GM23338 (cell line): Measurements from ENCODE around the gene NDUFA13. TPM values are rescaled to one million over a fixed set of nuclear protein-coding genes. Genes with fewer than 3 reads are reported as not detected.

Experiments
- ATAC-seq: fragments of 200-7000 bp; cut with Tn5 transposase; 3 replicates; pipeline ENCODE4 v1.9.1; 2020
- DNase-seq: peaks from one replicate; pipeline ENCODE4 v3.0.0-alpha.2; 2015; ENCODE audit warnings: low spot score
- H2AFZ ChIP-seq: fragments of 200-600 bp; sonication (generic); 2 replicates; pipeline ENCODE4 v1.8.0; 2016; ENCODE audit warnings: antibody characterized with exemption, mild to moderate bottlenecking, moderate library complexity
- H3F3A ChIP-seq: fragments of 200-600 bp; sonication (generic); replicated peaks from 2 replicates; pipeline ENCODE4 v1.8.0; 2017; ENCODE audit warnings: antibody characterized with exemption, mixed run types, low read depth
- H3K27ac ChIP-seq: fragments of 200-600 bp; sonication (generic); 2 replicates; pipeline ENCODE4 v1.6.1; 2016; ENCODE audit warnings: low read depth
- H3K27me3 ChIP-seq: fragments of 200-600 bp; sonication (generic); 2 replicates; pipeline ENCODE4 v1.8.0; 2016; ENCODE audit warnings: mild to moderate bottlenecking, mixed run types, moderate library complexity; ENCODE audit not compliant: insufficient read depth
- H3K36me3 ChIP-seq: fragments of 200-600 bp; sonication (generic); 2 replicates; pipeline ENCODE4 v1.8.0; 2016; ENCODE audit warnings: mild to moderate bottlenecking; ENCODE audit not compliant: insufficient read depth
- H3K4me1 ChIP-seq: fragments of 200-600 bp; sonication (generic); 2 replicates; pipeline ENCODE4 v1.8.0; 2016; ENCODE audit warnings: mild to moderate bottlenecking, moderate library complexity; ENCODE audit not compliant: insufficient read depth
- H3K4me2 ChIP-seq: fragments of 200-600 bp; sonication (generic); 2 replicates; pipeline ENCODE4 v1.7.1; 2017; ENCODE audit warnings: mixed run types
- H3K4me3 ChIP-seq: fragments of 200-600 bp; sonication (generic); 2 replicates; pipeline ENCODE4 v1.6.1; 2016; ENCODE audit warnings: mixed run types
- H3K79me2 ChIP-seq: fragments of 200-600 bp; sonication (generic); replicated peaks from 2 replicates; pipeline ENCODE4 v1.8.0; 2017; ENCODE audit warnings: mild to moderate bottlenecking; ENCODE audit not compliant: insufficient read depth
- H3K9me2 ChIP-seq: fragments of 200-600 bp; sonication (generic); 2 replicates; pipeline ENCODE4 v1.8.0; 2017; ENCODE audit not compliant: insufficient read depth
- H4K20me1 ChIP-seq: fragments of 200-600 bp; sonication (generic); replicated peaks from 2 replicates; pipeline ENCODE4 v1.8.0; 2017; ENCODE audit warnings: mild to moderate bottlenecking; ENCODE audit not compliant: insufficient read depth
- H3K27ac Mint-ChIP-seq: 2 replicates; pipeline ENCODE4 v1.8.0; 2020; ENCODE audit warnings: inconsistent platforms, mild to moderate bottlenecking, moderate library complexity, mixed read lengths
- H3K27me3 Mint-ChIP-seq: 3 replicates; pipeline ENCODE4 v1.8.0; 2022; ENCODE audit warnings: low read depth, mild to moderate bottlenecking, moderate library complexity, mixed read lengths, inconsistent platforms; ENCODE audit not compliant: insufficient read depth, poor library complexity
- H3K36me3 Mint-ChIP-seq: 3 replicates; pipeline ENCODE4 v1.8.0; 2021; ENCODE audit warnings: low read depth, mild to moderate bottlenecking, inconsistent platforms, moderate library complexity, mixed read lengths
- H3K4me1 Mint-ChIP-seq: 3 replicates; pipeline ENCODE4 v1.8.0; 2020; ENCODE audit warnings: mild to moderate bottlenecking, inconsistent platforms, mixed read lengths
- H3K4me3 Mint-ChIP-seq: 3 replicates; pipeline ENCODE4 v1.8.0; 2021; ENCODE audit warnings: moderate library complexity, mild to moderate bottlenecking, inconsistent platforms, mixed read lengths
- H3K9me3 Mint-ChIP-seq: 3 replicates; pipeline ENCODE4 v1.8.0; 2020; ENCODE audit warnings: moderate library complexity, mild to moderate bottlenecking, inconsistent platforms, mixed read lengths
- CTCF ChIP-seq, 2 experiments: fragments of 200-600 bp in 1 of 2; sonication (generic) in 1 of 2; conservative IDR thresholded peaks; 2 replicates each; pipeline versions ENCODE4 v1.5.1 to v1.6.1; 2016 to 2017; ENCODE audit warnings: antibody characterized with exemption in 2 of 2, low read depth in 2 of 2, mild to moderate bottlenecking in 2 of 2, moderate library complexity in 1 of 2
- ETS1 ChIP-seq: IDR thresholded peaks from 2 replicates; pipeline ENCODE4 v1.6.1; 2016; ENCODE audit warnings: antibody characterized with exemption
- EZH2 ChIP-seq: fragments of 200-600 bp; sonication (generic); IDR thresholded peaks from one replicate; pipeline ENCODE4 v1.8.0; 2017; ENCODE audit warnings: antibody characterized with exemption, mild to moderate bottlenecking, low read depth; ENCODE audit not compliant: unreplicated experiment
- JUNB ChIP-seq: IDR thresholded peaks from one replicate; pipeline ENCODE4 v1.6.1; 2016; ENCODE audit warnings: antibody characterized with exemption; ENCODE audit not compliant: unreplicated experiment
- POLR2AphosphoS5 ChIP-seq: IDR thresholded peaks from 2 replicates; pipeline ENCODE4 v1.6.1; 2016; ENCODE audit warnings: antibody characterized with exemption, low read depth
- REST ChIP-seq: IDR thresholded peaks from one replicate; pipeline ENCODE4 v1.6.1; 2018; ENCODE audit warnings: antibody characterized with exemption; ENCODE audit not compliant: unreplicated experiment
- STAT1 ChIP-seq: IDR thresholded peaks from one replicate; pipeline ENCODE4 v1.6.1; 2016; ENCODE audit warnings: antibody characterized with exemption; ENCODE audit not compliant: unreplicated experiment
- ZNF331 ChIP-seq: fragments of 250-450 bp; sonication (Bioruptor Pico); IDR thresholded peaks from 2 replicates; pipeline ENCODE4 v1.5.0; 2020; ENCODE audit warnings: low read depth, mild to moderate bottlenecking, moderate library complexity
- polyA plus RNA-seq: library from polyadenylated mRNA; unstranded; fragments of >200 nt; fragmentation: Nextera tagmentation; extraction: Ambion mirVana; gene quantifications from 2 replicates; pipeline ENCODE4 v1.2.1, GENCODE V29; 2016
- total RNA-seq: library from RNA; depleted of rRNA; stranded (reverse); fragments of >200 nt; shearing (Covaris generic); gene quantifications from 2 replicates; pipeline ENCODE4 v1.2.3, GENCODE V29; 2014

The NDUFA13 gene
- total and polyA plus RNA-seq, 2 experiments from 2014 or later, result 143 to 598 TPM

GRCh38 chr19:19487950-19488874 is 27.8 kb upstream of the NDUFA13 start:
- Histone ChIP-seq H3K4me2 (peak overlapping the region; percentile 22), H2AFZ (no peak overlapping the region), H3K79me2 (peaks cover 64% of the 10 kb centered on the region), H3K27me3 (no peaks in the 10 kb centered on the region), H3F3A (peaks cover 26% of the 10 kb centered on the region), H4K20me1 (peaks cover 19% of the 10 kb centered on the region), H3K9me2 (no peaks in the 10 kb centered on the region), H3K4me1 (peaks cover 32% of the 10 kb centered on the region), H3K27ac (peak overlapping the region; percentile 92), H3K4me3 (no peak overlapping the region), H3K36me3 (0 out of 2 replicates have a peak, but pooled peaks cover 3% of the 10 kb centered on the region)
- no peaks in the 10 kb centered on the region for H3K9me3 Mint-ChIP-seq
- H3K27me3 Mint-ChIP-seq, result peaks cover 25% of the 10 kb centered on the region
- TF ChIP-seq ZNF331 (CRISPR knock-in tag) (no peak), CTCF (conservative IDR thresholded peaks at IDR 0.05; ENCODE audit: low read depth in 2 of 2) (no peak), EZH2 (no peak), STAT1 (no peak), POLR2AphosphoS5 (no peak), REST (no peak)
- H3K36me3 Mint-ChIP-seq, result peaks cover 25% of the 10 kb centered on the region
- H3K4me3 Mint-ChIP-seq, result peak overlapping the region; percentile 24; the same call in 1 of the 3 replicates
- ATAC-seq (no peak), DNase-seq (peak; percentile 45)
- peaks cover 59% of the 10 kb centered on the region for H3K4me1 Mint-ChIP-seq
- peak overlapping the region; percentile 99 for H3K27ac Mint-ChIP-seq

- Histone ChIP-seq H4K20me1 (peaks cover 15% of the 10 kb centered on the region), H3K4me1 (peaks cover 32% of the 10 kb centered on the region), H3K4me3 (no peak overlapping the region), H3K9me2 (no peaks in the 10 kb centered on the region), H3F3A (peaks cover 26% of the 10 kb centered on the region), H3K4me2 (peak overlapping the region; percentile 22), H3K27ac (peak overlapping the region; percentile 92), H2AFZ (no peak overlapping the region), H3K36me3 (peaks cover 3% of the 10 kb centered on the region; the same call in 1 of the 2 replicates), H3K79me2 (peaks cover 58% of the 10 kb centered on the region), H3K27me3 (no peaks in the 10 kb centered on the region)
- H3K9me3 Mint-ChIP-seq, result no peaks in the 10 kb centered on the region
- H3K27me3 Mint-ChIP-seq, result peaks cover 24% of the 10 kb centered on the region
- peaks cover 58% of the 10 kb centered on the region for H3K4me1 Mint-ChIP-seq
- no peak for TF ChIP-seq JUNB
- no peak for TF ChIP-seq ZNF331 (CRISPR knock-in tag)
- TF ChIP-seq ETS1, result 0 out of 2 replicates have a peak, but pooled peaks have one; percentile 22
- TF ChIP-seq CTCF (conservative IDR thresholded peaks at IDR 0.05; ENCODE audit: low read depth in 2 of 2), result no peak
- peak overlapping the region; percentile 59 for H3K4me3 Mint-ChIP-seq
- DNase-seq, result peak; percentile 99
- ATAC-seq, result peak; percentile 69
- peak overlapping the region; percentile 99 for H3K27ac Mint-ChIP-seq
- H3K36me3 Mint-ChIP-seq, result peaks cover 28% of the 10 kb centered on the region
Observed at GRCh38 chr19:19488875-19489690, 26.9 kb upstream of the NDUFA13 start.
